Suprapubic skin (tissue), 4 donors: ENCODE results near the gene DENND4B. TPM values are rescaled to one million over a fixed set of nuclear protein-coding genes. Genes with fewer than 3 reads are reported as not detected.

Experiments
- DNase-seq, 2 donors: peaks; one replicate each; pipeline ENCODE4 v3.0.0-alpha.2; 2019; ENCODE audit warnings: low spot score in 2 of 2
- H3K27ac ChIP-seq: fragments of 200-600 bp; sonication (generic); one replicate; pipeline ENCODE4 v1.5.1; 2019
- H3K27me3 ChIP-seq: fragments of 200-600 bp; sonication (generic); one replicate; pipeline ENCODE4 v1.5.1; 2019
- H3K36me3 ChIP-seq: fragments of 200-600 bp; sonication (generic); one replicate; pipeline ENCODE4 v1.5.1; 2019
- H3K4me1 ChIP-seq: fragments of 200-600 bp; sonication (generic); one replicate; pipeline ENCODE4 v1.5.1; 2019
- H3K4me3 ChIP-seq: fragments of 200-600 bp; sonication (generic); one replicate; pipeline ENCODE4 v1.5.1; 2019; ENCODE audit warnings: mild to moderate bottlenecking
- H3K9me3 ChIP-seq: fragments of 200-600 bp; sonication (generic); one replicate; pipeline ENCODE4 v1.5.1; 2019
- EP300 ChIP-seq: sonication (generic); formaldehyde crosslinking; IDR thresholded peaks from one replicate; pipeline ENCODE4 v1.6.1; 2017; ENCODE audit warnings: antibody characterized with exemption
- POLR2A ChIP-seq, 2 donors: fragments of 450-650 bp; IDR thresholded peaks; one replicate each; pipeline ENCODE4 v1.6.1; 2017; ENCODE audit warnings: antibody characterized with exemption in 2 of 2, mild to moderate bottlenecking in 2 of 2, moderate library complexity in 2 of 2
- POLR2AphosphoS5 ChIP-seq, 3 donors: sonication (generic); formaldehyde crosslinking; IDR thresholded peaks; one replicate each; pipeline ENCODE4 v1.6.1; 2017; ENCODE audit warnings: antibody characterized with exemption in 3 of 3
- WGBS: methylation state at CpG from one replicate; pipeline ENCODE4 v1.1.5; 2018; 5-methylcytosine and 5-hydroxymethylcytosine counted together
- total RNA-seq, 4 donors: library from RNA; depleted of rRNA; stranded (reverse); fragments of >200 nt; gene quantifications; one replicate each; pipeline ENCODE4 v1.1.0, GENCODE V29; 2016
- TF ChIP-seq, protein P1 (sequence below), 2 donors: fragments of 200-600 bp in 1 of 2; fragments of 450-650 bp in 1 of 2; sonication (generic) in 1 of 2; IDR thresholded peaks; one replicate each; pipeline ENCODE4 v1.5.1; 2016 to 2019; ENCODE audit warnings: antibody characterized with exemption in 2 of 2, mild to moderate bottlenecking in 1 of 2, moderate library complexity in 1 of 2

The DENND4B gene
- total RNA-seq, 4 donors from 2014 or later, result 20.0 to 45.1 (median 31.0) TPM

DNA sequence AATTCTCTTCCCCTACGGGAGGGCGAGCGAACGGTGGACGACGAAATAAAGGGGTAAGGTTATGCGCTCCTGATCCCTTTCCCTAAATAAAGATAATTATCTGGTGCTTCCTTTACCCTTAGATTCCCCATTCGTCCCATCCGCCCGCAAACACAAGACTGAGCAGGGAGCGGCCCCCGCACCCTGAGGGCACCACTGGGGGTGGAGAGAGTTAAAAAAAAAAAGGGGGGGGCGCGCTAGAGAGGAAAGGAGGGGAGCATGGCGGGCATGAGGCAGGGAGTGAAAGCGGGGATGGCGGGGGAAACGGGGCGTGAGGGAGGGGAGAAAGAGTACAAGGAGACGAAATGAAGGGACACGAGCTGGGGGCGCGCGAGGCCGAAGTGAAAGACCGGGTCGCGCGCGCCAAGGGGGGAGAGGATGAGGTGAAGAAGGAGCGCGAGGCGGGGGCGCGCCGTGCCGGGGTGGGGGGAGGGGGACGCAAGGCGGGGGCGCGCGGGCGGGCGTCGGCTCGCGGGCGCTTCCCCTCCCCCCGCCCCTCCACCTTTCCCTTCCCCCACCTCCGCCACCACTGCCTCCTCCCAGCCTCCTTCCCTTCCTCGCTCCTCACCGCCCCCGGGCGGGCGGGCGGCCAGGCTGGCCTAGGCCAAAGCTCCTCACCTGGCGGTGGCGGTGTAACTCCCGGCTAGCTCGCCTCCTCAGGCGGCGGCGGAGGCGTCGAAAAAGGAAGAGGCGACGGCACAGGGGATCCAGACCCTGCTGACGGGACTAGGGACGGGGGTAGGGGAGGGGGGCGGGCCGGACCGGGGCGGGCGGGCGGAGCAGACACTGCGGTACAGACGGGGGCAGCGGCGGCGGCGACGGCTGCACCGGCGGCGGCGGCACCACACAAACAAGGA, 24.2 kb downstream of the DENND4B start:
- peaks cover 44% of the 10 kb centered on the region for H3K4me1 ChIP-seq
- no peaks in the 10 kb centered on the region for H3K9me3 ChIP-seq
- under 1% methylated on average over 48 of the region's 86 CpGs for WGBS
- TF ChIP-seq, protein P1, sequence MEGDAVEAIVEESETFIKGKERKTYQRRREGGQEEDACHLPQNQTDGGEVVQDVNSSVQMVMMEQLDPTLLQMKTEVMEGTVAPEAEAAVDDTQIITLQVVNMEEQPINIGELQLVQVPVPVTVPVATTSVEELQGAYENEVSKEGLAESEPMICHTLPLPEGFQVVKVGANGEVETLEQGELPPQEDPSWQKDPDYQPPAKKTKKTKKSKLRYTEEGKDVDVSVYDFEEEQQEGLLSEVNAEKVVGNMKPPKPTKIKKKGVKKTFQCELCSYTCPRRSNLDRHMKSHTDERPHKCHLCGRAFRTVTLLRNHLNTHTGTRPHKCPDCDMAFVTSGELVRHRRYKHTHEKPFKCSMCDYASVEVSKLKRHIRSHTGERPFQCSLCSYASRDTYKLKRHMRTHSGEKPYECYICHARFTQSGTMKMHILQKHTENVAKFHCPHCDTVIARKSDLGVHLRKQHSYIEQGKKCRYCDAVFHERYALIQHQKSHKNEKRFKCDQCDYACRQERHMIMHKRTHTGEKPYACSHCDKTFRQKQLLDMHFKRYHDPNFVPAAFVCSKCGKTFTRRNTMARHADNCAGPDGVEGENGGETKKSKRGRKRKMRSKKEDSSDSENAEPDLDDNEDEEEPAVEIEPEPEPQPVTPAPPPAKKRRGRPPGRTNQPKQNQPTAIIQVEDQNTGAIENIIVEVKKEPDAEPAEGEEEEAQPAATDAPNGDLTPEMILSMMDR (IDR thresholded peaks at IDR 0.05), result no peak
- TF ChIP-seq POLR2A (IDR thresholded peaks at IDR 0.05), result no peak
- no peak for TF ChIP-seq POLR2AphosphoS5 (IDR thresholded peaks at IDR 0.05)
- no peak for TF ChIP-seq EP300
- H3K27me3 ChIP-seq, result no peaks in the 10 kb centered on the region
- no peaks in the 10 kb centered on the region for H3K36me3 ChIP-seq
- peak overlapping the region; percentile 84 for H3K4me3 ChIP-seq
- H3K27ac ChIP-seq, result peak overlapping the region; percentile 91
- peak in 1 of 2 donors; percentile 82 for DNase-seq

DNA sequence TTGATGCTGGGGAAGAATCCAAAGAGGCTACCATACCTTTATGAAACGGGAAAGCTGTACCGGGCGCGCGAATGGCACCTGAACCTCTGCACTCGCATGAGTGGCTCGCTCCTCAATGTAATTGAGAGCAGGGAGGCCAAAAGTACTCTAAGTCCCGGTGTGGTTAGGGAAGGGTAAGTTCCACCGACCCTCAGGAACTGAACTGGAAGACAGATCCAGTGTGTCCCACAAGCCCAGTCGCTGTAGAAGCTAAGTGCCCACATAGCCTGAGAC, 24.8 kb downstream of the DENND4B start:
- 1% methylated on average over 10 of the region's 10 CpGs for WGBS
- no peaks in the 10 kb centered on the region for H3K9me3 ChIP-seq
- TF ChIP-seq EP300, result no peak
- TF ChIP-seq POLR2A (IDR thresholded peaks at IDR 0.05), result no peak
- no peak for TF ChIP-seq POLR2AphosphoS5 (IDR thresholded peaks at IDR 0.05)
- DNase-seq, result no peak
- peak overlapping the region; percentile 84 for H3K4me3 ChIP-seq
- peaks cover 44% of the 10 kb centered on the region for H3K4me1 ChIP-seq
- H3K36me3 ChIP-seq, result no peaks in the 10 kb centered on the region
- peak overlapping the region; percentile 91 for H3K27ac ChIP-seq
- no peaks in the 10 kb centered on the region for H3K27me3 ChIP-seq

DNA sequence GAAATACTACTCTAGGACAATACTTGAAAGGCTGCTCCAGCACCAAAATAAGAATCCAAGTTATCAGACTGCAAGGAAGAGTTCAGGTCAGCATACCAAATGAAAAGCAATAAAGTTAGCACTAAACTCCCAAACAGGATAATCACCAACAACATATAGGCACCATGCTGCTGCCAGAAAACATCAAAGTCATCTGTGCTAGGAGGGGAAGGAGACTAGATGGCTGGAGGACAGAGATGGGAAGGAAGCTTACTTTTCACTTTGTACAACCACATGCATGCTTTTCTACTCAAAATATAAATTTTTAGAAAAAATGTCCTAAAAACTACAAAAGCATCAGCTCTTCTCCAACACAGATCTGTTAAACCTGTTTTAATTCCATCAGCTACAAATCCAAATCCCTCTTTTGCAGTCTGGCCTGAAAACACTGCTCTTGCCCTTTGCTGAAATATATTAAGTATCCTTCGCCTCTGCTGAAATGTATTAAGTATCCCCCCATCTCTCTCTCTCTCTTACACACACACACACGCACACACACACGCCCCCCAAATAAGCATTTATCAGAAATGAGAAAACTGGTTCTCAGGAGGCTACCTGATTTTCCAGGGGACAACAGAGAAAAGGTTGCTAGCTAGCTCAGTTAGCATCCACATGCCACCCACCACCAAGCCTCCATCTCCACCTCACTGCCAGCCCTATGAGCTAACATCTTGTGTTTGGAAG, 25.3 kb downstream of the DENND4B start:
- H3K27ac ChIP-seq, result no peak overlapping the region
- WGBS, result 30% methylated on average over 3 of the region's 3 CpGs
- DNase-seq, result no peak
- peaks cover 44% of the 10 kb centered on the region for H3K4me1 ChIP-seq
- no peaks in the 10 kb centered on the region for H3K27me3 ChIP-seq
- TF ChIP-seq POLR2AphosphoS5 (IDR thresholded peaks at IDR 0.05) (no peak), POLR2A (IDR thresholded peaks at IDR 0.05) (no peak), EP300 (no peak)
- TF ChIP-seq, protein P1 (IDR thresholded peaks at IDR 0.05), result no peak
- peaks cover under 1% of the 10 kb centered on the region for H3K36me3 ChIP-seq
- peak overlapping the region; percentile 84 for H3K4me3 ChIP-seq
- no peaks in the 10 kb centered on the region for H3K9me3 ChIP-seq

DNA sequence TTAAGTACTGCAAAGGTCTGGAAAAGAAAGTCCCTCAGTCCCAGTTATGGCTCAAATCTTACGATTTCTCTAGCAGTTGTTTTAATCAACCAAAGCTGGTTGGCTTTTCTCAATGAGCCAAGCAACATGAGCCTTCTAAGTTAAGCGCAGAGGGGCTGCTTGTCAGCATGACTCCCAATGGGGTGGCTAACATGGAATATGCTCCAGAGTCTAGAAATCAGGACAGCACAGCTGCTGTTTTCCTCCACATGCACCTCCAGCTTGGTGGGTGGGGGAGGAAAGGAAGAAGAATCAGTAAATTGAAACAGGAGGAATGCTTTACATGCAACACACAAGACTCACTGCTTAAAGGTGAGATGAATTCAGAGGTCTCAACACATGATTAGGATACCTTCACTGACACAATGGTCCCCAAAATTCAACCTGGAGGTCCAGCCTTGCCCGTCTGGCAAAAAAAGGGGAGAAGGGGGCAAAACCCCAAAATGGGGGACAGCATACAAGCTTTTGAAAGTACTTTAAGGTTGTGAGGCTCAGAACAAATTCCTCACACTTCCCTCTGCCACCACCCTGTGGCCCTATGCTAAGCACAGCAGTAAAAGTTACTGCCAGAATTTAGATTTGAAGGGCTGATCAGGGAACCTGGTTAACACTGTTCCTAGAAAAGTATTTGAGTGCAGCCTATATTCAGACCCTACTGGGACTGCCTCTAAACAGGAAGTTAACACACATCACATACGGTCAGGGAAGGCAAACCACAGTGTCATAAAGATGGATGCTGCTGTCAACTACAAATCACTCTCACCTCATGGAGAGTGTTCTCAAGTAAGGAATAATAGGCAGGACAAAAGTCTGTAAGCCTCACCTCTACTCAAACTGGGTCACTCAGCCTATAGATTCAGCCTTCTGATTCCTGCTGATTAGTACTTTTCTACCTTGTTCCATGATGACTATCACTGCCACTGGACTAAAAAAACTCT, 26.4 kb downstream of the DENND4B start:
- Histone ChIP-seq H3K9me3 (no peaks in the 10 kb centered on the region), H3K4me1 (peaks cover 44% of the 10 kb centered on the region), H3K4me3 (no peak overlapping the region), H3K36me3 (peaks cover 6% of the 10 kb centered on the region), H3K27ac (no peak overlapping the region), H3K27me3 (no peaks in the 10 kb centered on the region)
- WGBS, result 43% methylated on average over 4 of the region's 4 CpGs
- TF ChIP-seq POLR2AphosphoS5 (IDR thresholded peaks at IDR 0.05), result no peak
- no peak for TF ChIP-seq EP300
- TF ChIP-seq POLR2A (IDR thresholded peaks at IDR 0.05), result no peak
- TF ChIP-seq, protein P1 (IDR thresholded peaks at IDR 0.05), result peak in 1 of 2 donors; percentile 11
- no peak for DNase-seq

DNA sequence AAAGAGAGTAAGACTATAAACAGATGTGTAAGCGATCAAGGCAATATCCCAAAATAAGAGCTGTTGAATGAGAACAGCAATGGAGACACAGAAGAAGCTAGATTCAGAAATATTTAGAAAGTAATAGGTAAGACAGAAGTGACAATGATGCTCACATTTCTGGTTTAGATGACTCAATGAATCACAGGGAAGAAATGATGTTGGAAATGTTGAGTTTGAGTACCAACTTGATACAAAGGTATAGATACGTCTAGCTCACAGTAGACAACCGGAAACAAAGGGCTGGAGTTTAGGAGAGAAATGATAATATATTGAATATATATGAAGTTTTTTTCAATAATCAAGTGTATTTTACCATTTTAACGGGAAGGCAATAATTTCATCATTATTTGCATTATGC, 30.2 kb downstream of the DENND4B start:
- H3K36me3 ChIP-seq, result peaks cover 13% of the 10 kb centered on the region
- no peaks in the 10 kb centered on the region for H3K27me3 ChIP-seq
- no peak overlapping the region for H3K27ac ChIP-seq
- H3K4me1 ChIP-seq, result peaks cover 31% of the 10 kb centered on the region
- H3K9me3 ChIP-seq, result no peaks in the 10 kb centered on the region
- H3K4me3 ChIP-seq, result no peak overlapping the region
- WGBS, result 85% methylated on average over 4 of the region's 4 CpGs
- TF ChIP-seq, protein P1 (IDR thresholded peaks at IDR 0.05), result no peak
- TF ChIP-seq POLR2AphosphoS5 (IDR thresholded peaks at IDR 0.05) (no peak), EP300 (no peak), POLR2A (IDR thresholded peaks at IDR 0.05) (no peak)
- no peak for DNase-seq
